ENCODE data around the gene STK4.
"Not testable (repeated sequence)": the region's sequence is repeated elsewhere in the genome, so short reads cannot be mapped to it uniquely, and the experiment has no call there.

Gene STK4

DNA sequence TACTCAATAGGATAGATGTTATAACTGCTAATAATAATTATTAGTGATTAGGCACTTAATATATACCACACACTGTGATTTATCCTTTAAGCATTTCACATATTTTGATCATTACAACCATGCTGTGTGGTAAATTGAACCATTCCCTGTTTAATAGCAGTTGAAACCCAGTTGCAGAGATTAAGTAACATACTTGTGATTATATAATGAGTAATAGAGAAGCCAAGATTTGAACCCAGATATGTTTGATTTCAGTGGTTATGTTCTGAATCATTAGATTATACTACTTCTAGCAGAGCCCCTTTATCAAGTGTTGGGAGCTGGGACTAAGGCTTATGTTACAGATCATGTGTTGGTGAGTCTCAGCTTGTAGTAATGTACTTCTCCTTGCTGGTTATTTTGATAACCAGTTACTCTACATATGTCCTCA lies 44.1 kb downstream of the STK4 start:
- in situ Hi-C loops (cut with HindIII; ENCODE audit: low sequenced_read_pairs), result no loop called here
- TF ChIP-seq, protein P1, sequence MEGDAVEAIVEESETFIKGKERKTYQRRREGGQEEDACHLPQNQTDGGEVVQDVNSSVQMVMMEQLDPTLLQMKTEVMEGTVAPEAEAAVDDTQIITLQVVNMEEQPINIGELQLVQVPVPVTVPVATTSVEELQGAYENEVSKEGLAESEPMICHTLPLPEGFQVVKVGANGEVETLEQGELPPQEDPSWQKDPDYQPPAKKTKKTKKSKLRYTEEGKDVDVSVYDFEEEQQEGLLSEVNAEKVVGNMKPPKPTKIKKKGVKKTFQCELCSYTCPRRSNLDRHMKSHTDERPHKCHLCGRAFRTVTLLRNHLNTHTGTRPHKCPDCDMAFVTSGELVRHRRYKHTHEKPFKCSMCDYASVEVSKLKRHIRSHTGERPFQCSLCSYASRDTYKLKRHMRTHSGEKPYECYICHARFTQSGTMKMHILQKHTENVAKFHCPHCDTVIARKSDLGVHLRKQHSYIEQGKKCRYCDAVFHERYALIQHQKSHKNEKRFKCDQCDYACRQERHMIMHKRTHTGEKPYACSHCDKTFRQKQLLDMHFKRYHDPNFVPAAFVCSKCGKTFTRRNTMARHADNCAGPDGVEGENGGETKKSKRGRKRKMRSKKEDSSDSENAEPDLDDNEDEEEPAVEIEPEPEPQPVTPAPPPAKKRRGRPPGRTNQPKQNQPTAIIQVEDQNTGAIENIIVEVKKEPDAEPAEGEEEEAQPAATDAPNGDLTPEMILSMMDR (IDR thresholded peaks at IDR 0.05; ENCODE audit: low read depth, low read length), result no peak
- no peak overlapping the region for H3K4me3 ChIP-seq (ENCODE audit: low read depth, low read length)
- peak; percentile 30 for DNase-seq (ENCODE audit: low read depth, low spot score)

DNA sequence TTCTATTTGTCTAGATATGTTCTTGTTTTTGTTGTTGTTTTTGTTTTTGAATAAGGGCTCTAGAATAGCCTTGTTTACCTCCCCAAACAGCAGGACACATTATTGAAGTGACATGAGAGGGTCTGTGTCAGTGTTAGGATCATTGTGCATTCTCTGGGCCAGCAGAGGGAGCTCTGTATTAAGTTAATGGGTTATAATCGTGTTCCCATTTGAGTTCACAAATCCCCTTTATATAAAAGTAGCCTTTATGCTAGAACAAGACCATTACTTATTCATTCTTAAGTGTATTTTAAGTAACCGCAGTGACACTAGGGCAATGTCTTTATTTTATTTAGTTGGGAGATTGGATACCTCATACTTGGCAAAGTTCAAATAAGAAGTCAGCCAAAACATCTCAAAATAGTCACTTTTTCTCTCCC lies 44.8 kb downstream of the STK4 start:
- TF ChIP-seq, protein P1 (IDR thresholded peaks at IDR 0.05; ENCODE audit: low read depth, low read length), result peak; percentile 72
- H3K4me3 ChIP-seq (ENCODE audit: low read depth, low read length), result no peak overlapping the region
- in situ Hi-C loops (cut with HindIII; ENCODE audit: low sequenced_read_pairs), result no loop called here
- DNase-seq (ENCODE audit: low read depth, low spot score), result peak; percentile 80

DNA sequence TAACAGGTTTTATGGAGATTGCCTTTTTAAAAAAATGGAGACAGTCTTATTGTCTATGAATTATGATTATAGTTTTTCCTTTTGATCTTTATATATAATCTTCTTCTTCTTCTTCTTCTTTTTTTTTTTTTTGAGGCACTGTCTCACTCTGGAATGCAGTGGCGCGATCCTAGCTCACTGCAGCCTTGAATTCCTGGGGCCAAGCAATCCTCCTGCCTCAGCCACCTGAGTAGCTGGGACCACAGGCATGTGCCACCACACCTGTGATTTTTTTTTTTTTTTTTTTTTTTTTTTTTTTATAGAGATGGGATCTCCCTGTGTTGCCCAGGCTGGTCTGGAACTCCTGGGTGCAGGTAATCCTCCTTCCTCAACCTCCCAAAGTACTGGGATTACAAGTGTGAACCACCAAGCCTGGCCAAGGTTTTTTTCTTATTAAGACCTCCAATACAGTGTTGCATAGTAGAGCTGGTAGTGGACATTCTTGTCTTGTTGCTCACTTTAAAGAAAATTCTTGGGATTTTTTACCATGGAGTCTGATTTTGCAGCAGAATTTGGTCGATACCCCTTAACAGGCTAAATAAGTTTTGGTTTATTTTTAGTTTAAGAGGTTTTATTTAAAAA lies 46.5 kb downstream of the STK4 start:
- no peak overlapping the region for H3K4me3 ChIP-seq (ENCODE audit: low read depth, low read length)
- TF ChIP-seq, protein P1 (IDR thresholded peaks at IDR 0.05; ENCODE audit: low read depth, low read length), result no peak
- peak; percentile 51 for DNase-seq (ENCODE audit: low read depth, low spot score)
- in situ Hi-C loops (cut with HindIII; ENCODE audit: low sequenced_read_pairs), result no loop called here

DNA sequence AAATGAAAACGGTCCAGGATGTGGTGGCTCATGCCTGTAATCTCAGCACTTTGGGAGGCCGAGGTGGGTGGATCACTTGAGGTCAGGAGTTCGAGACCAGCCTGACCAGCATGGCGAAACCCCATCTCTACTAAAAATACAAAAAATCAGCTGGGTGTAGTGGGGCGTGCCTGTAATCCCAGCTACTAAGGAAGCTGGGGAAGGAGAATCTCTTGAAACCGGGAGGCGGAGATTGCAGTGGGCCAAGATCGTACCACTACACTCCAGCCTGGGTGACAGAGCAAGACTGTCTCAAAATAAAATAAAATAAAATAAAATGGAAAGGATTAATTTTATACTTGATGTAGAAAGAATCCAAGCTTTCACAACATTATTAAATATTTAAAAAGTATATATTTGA lies 47.8 kb downstream of the STK4 start:
- DNase-seq (ENCODE audit: low read depth, low spot score); H3K4me3 ChIP-seq (ENCODE audit: low read depth, low read length); in situ Hi-C loops (cut with HindIII; ENCODE audit: low sequenced_read_pairs): not testable (repeated sequence)

DNA sequence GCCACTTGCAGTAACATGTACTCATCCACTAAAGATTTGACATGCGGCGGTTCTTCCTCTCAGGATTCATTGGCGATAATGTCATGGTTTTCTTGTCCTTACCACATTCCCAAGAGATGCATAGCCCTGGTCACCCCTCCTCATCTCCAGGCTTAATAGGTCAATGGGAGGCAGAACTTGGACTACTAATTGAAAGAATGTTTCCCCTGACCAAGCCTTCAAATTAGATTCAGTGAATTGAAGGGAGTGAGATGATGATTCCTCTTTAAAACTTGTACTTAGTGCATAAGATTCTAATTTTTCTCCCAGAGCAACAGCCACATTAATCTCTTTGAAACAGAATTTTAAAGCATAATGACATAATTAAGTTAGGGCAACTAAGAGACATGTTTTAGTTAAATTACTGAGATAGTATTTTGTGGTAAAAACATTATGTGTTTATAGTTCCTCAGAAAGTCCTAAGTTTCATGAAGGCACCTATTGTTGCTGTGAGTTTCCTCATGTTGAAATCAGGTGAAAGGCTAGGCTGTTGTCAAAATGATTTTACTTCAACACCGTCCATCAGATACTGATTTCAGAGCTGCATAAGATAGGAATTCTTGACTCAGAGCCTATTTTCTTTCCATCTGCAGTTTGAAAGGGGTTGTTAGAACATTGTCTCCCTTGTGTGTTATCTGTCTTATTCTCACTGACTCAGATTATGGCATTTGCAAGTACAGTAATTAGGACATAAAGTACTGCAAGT lies 48.5 kb downstream of the STK4 start:
- in situ Hi-C loops (cut with HindIII; ENCODE audit: low sequenced_read_pairs), result no loop called here
- DNase-seq (ENCODE audit: low read depth, low spot score), result peak; percentile 24
- H3K4me3 ChIP-seq (ENCODE audit: low read depth, low read length), result no peak overlapping the region
- TF ChIP-seq, protein P1 (IDR thresholded peaks at IDR 0.05; ENCODE audit: low read depth, low read length), result no peak

DNA sequence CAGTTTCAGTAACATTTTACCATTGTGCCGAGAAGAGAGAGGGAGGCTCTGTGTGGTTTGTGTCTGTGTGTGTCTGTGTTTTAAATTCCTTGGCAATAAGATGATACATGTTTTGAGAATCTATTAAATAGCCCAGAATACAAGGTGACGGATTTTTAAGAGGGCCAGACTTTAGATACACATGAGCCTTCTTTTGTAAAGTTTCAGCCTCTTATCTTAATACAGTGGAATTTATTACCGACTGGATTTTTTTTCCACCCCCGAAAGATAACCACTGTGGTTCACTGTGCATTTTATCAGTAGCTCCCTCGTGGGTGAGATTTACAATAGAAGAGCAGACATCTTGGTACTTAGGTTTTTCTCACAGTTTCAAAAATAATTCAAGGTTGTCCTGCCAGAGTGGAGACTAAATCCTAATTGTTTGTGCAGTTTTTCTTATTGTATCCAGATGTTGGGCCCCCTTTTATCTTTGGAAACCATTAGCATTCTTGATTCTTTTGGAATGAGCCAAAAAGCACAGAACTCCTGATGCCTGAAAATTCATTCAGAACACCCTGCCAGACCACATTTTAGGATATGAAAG lies 49.9 kb downstream of the STK4 start:
- in situ Hi-C loops (cut with HindIII; ENCODE audit: low sequenced_read_pairs), result no loop called here
- TF ChIP-seq, protein P1 (IDR thresholded peaks at IDR 0.05; ENCODE audit: low read depth, low read length), result no peak
- no peak overlapping the region for H3K4me3 ChIP-seq (ENCODE audit: low read depth, low read length)
- DNase-seq (ENCODE audit: low read depth, low spot score), result no peak

DNA sequence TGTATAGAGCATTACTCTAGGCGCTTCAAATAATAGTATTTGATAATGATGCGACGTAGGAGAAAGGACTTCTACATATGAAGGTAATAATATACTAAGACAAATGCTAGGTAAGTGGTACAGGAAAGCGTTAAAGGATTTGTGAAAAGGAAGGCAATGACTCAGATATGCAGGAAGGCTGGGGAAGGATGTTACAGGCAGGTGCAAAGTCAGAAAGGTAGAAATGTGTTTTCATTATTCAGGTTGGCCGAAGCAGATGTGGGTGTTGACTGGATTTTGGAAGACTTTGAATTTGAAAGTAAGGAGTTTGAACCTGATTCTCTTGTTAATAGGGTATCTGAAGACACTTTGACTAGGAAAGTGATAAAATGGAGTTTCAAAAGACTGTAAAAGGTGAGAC lies 51.0 kb downstream of the STK4 start:
- no peak overlapping the region for H3K4me3 ChIP-seq (ENCODE audit: low read depth, low read length)
- in situ Hi-C loops (cut with HindIII; ENCODE audit: low sequenced_read_pairs), result no loop called here
- TF ChIP-seq, protein P1 (IDR thresholded peaks at IDR 0.05; ENCODE audit: low read depth, low read length), result no peak
- no peak for DNase-seq (ENCODE audit: low read depth, low spot score)
